ENCODE data around the gene ANGEL2.
"Not testable (repeated sequence)": the region's sequence is repeated elsewhere in the genome, so short reads cannot be mapped to it uniquely, and the experiment has no call there.

The ANGEL2 gene

GRCh38 chr1:212974711-212975110 is 41.0 kb downstream of the ANGEL2 start:
- no peak for DNase-seq

DNA sequence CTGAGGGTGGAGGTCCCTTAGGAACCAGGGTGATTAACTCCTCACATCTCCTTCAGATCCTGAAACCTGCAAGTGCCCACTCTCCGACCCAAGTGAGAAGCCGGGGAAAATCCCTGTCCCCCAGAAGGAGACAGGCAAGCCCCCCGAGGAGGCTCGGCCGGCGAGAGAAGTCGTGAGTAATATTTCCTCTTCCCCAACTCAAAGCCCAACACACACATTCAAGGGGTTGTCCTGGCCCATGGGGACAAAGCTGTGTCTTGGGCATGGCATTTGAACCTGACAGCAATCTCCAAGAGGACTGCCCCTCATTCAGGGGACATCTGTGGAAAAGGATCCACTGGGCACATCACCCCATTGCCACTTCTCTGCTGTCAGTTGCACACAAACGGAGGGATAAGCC is 41.8 kb downstream of the ANGEL2 start:
- DNase-seq, result no peak

GRCh38 chr1:212973426-212973825 is 42.2 kb downstream of the ANGEL2 start:
- DNase-seq, result no peak

DNA sequence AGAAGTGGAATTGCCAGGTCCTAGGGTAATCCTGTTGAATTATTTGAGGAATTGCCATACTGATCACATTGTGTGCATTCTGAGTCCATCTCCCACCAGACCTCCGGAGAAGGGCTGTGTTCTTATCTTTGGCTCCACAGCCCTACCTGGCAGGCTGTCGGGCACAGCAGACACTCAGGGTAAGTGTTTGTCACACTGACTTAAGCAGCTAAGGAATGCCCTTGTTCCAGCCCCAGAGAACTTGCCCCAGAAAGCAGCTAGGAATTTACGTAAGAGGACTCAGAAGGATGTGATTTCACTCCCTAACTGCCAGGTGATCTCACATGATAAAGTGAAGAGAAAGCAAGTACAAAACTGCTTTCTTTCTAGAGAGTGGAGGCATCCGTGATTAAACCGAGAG is 44.4 kb downstream of the ANGEL2 start:
- DNase-seq, result no peak

DNA sequence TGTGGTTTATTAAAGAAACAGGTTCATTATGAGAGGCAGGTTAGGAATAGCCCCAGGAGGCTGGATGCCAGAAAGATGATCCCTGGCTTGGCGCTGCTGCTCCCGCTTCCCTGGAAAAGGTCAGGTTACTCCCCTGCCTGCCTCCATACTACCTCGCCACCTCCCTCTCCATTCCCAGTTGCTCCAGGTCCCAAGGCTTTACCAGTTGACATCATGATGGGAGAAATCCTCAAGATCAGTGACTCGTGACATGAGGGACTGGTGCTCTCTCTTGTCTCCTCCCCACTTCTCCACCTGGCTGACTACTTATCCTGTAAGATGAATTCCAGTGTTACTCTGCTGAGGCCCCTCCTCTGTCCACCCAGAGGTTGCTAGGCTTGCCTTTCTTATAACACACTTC is 45.6 kb downstream of the ANGEL2 start:
- no peak for DNase-seq

DNA sequence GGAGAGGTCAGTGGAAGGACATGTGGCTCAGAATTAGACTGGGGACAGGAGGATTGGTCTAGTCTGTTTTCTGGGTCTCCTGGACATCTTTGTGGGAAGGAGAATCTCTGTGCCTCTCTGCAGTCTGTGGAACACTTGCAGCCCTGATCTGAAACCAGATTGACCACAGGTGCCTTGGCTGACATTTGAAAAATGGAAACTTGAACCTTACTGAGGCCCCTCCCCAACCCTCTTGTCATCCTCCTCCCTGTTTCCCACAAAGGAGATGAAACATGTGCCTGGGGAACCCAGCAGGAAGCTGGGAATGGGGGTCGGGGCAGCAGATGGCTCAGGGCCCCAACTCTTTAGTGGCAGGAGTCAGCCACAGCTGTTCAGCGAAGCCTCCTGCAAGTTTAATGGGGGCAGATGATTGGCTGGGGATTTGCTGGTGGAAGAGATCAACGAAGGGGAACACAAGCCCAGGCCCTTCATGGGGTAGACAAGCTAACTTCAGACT is 47.3 kb downstream of the ANGEL2 start:
- DNase-seq, result no peak

GRCh38 chr1:212967801-212968200 is 47.9 kb downstream of the ANGEL2 start:
- DNase-seq, result peak in 1 of 2 experiments; percentile 17

DNA sequence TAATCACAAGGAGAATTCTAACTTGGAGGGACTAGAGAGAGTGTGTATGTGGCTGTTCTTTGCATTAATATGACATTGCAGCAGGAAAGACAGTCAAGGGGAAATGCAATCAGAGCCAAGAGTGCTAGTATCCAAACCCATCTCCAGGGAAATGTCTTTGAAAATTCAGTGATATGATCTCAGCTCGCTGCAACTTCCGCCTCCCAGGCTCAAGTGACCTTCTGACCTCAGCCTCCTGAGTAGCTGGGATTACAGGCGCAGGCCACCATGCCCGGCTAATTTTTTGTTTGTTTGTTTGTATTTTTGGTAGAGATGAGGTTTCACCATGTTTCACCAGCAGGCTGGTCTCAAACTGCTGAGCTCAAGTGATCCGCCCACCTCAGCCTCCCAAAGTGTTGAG is 49.1 kb downstream of the ANGEL2 start:
- no peak for DNase-seq

- not testable (repeated sequence) for DNase-seq
Observed at GRCh38 chr1:212964993-212965392, 50.7 kb downstream of the ANGEL2 start.

DNA sequence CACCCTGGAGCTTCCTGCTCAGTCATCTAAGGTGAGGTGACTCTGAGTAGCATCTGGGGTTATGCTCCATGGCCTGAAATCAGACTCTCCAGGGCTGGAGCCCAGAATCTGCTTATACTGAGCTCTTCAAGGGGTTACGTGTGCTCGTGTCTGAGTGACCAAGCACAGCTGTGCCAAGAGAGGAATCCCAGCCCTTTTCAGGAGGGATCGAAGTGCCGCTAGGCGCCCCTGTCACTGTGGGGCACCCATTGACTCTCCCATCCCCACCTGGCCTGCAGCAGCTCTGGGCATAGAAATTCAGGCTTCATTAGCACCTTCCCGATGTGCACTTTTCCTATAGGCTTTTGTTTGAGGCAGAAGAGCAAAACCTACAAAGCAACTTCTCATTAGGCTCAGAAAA is 51.6 kb downstream of the ANGEL2 start:
- DNase-seq, result no peak

DNA sequence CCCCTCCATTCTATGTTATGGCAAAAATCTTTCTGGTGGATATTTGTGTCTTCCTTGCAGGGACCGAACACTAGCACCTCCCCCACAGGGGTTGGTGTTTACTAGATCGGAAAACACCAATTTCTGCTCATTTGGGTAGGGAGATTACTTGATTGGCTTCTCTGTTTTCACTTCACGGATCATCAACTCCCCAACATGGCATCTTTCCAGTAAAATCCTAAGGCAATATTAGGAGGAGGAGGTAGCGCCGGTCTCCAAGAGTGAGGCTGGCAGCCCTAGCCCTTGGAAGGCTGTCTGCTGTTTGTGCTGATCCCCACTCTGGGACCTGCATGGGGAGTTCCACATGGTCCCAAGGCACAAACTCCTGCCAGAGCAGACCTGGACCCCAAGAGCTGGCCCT is 53.2 kb downstream of the ANGEL2 start:
- no peak for DNase-seq

GRCh38 chr1:212960932-212961331 is 54.7 kb downstream of the ANGEL2 start:
- no peak for DNase-seq

DNA sequence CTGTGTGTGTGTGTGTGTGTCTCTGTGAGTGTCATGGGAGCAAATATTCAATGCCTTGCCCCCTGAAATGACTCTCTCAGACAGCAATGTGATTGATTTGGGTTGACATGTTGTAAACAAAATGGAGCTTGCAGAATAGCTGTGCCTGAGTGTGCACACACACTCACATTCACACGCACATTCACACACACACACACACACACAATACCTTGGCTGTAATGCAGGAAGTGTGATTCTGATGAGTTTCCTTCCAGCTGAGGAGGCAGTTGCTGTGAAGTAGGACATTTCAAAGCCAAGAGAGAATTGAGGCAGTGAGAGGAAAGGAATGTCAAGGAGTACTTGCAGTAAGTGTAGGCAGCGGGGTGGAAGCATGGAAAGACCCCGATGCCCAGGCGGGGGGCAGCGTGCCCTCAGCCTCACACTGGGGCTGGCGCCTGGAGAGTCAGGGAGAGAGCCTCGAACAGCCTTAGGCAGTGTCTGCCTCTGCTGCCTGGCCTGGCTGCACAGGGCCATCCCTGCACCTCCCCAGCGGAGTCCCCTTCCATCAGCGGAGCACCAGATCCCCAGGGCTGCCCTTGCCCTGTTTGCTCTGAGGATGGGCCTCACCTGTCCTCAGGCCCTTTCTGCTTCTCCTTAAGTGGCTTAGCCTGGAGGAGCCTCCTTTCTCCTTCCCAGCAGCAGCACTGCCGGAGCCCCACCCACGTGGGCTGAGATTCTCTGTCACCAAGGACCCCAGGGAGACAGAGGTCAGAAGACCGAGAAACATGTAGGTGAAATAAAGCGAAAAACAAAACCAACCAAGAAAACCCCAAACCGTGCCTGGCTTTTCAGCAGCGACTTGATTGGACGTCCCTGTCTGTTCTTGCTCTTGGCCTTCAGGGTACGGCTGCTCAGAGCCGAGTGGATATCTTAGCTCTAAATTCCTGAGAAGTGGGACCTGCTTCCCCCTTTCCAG is 56.1 kb downstream of the ANGEL2 start:
- DNase-seq, result no peak

DNA sequence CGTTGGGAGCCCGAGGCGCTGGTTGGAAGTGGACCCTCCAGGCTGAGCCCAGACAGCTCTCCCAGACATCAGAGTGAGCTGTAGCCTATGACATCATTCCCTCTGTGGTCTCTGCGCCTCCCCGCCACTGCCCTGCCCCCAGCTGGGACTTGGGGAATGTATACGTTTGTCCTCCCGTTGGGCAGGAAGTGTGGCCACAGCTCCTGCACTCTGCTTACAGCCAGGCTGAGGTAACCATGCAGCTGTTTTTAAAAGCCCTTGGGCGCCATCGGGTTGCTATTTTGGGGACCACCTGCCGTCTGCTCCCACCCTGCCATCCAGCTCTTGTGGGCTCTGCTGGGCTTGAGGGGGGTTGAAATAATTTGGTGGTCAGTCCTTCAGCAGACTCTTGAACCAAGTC is 57.5 kb downstream of the ANGEL2 start:
- DNase-seq, result no peak

- DNase-seq, result no peak
Observed at GRCh38 chr1:212957546-212957945, 58.1 kb downstream of the ANGEL2 start.

GRCh38 chr1:212955961-212956620 is 59.6 kb downstream of the ANGEL2 start:
- DNase-seq, result no peak

- no peak for DNase-seq
Observed at GRCh38 chr1:212955098-212955497, 60.6 kb downstream of the ANGEL2 start.

- no peak for DNase-seq
Observed at GRCh38 chr1:212954514-212954913, 61.2 kb downstream of the ANGEL2 start.

DNA sequence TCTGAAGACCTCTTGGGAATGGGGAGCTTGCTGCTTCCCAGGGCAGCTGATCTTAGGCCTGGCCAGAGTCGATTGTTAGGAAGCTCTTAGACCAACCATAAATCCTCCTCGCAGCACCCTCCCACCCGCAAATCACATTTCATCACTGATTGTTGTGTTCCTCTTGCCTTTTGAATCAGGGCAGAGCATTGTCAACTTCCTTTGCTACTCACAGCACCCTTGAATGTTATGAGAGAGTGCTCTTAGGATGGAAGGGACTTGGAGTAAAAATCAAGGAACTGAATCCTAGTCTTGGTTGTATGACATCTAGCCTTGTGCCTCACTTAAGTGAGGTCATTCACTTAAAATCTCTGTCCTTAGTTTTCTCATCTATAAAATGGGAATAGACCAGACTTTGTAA is 62.3 kb downstream of the ANGEL2 start:
- no peak for DNase-seq

DNA sequence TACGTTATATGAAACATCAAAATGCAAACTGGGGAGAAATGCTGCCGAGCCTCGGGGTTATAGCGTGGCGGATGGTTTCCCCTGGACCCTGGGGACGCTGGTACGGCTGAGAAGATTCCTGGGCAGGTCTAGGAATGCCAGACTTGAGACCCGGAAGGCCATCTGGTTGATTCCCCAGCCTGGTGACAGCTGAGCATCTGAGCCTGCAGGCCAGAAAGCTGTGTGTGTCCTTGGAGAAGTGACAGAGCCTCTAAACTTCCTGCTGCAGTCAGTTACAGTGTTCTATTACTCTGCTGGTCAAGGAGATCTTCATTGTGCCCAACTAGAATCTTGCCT is 63.1 kb downstream of the ANGEL2 start:
- no peak for DNase-seq

DNA sequence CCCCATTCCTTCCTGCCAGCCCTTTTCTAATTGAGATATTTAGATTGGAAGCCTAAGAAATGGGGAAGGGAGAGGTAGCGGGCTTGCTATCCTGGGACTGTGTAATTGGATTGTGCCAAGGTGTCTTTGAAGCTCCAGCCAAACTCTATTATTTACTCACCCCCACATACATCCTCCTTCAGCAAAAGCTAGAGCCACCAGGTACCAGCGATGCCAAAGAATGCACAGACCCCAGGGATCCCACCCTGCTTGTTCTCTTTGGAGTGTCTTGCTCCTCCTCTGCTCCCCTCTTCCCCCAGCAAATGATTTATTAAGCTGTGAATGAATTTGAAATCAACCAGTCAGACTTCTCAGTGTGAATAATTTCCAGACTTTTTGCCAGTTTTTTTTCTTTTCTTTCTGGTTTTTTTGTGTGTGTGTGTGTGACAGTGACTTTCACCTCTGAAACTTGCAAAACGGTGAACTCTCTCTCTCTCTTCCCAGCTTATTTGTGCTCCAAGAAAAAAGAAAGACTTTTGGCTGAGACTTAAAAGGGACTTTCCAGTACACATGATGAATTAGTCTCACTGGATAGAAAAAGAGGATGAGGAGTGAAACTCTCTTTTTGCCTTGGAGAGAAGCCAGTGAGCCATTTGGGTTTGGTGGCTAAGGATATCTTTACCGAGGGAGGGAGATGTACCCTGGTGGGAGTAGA is 63.6 kb downstream of the ANGEL2 start:
- DNase-seq, result no peak

- DNase-seq, result no peak
Observed at GRCh38 chr1:212951126-212951946, 64.3 kb downstream of the ANGEL2 start.

Measured in SHP77 (cell line).